IPS-18c (cell line): Measurements from ENCODE around the gene DEFB112.

Experiments used
- H3K4me3 ChIP-seq: 2 replicates; pipeline ENCODE4 v1.7.0; 2013; ENCODE audit warnings: low read depth, mild to moderate bottlenecking, low read length, moderate library complexity; ENCODE audit not compliant: insufficient read depth
- H3K9me3 ChIP-seq: one replicate; pipeline ENCODE4 v1.6.1; 2013; ENCODE audit warnings: mild to moderate bottlenecking, low read length, moderate library complexity; ENCODE audit not compliant: control insufficient read depth, insufficient read depth

Gene DEFB112

DNA sequence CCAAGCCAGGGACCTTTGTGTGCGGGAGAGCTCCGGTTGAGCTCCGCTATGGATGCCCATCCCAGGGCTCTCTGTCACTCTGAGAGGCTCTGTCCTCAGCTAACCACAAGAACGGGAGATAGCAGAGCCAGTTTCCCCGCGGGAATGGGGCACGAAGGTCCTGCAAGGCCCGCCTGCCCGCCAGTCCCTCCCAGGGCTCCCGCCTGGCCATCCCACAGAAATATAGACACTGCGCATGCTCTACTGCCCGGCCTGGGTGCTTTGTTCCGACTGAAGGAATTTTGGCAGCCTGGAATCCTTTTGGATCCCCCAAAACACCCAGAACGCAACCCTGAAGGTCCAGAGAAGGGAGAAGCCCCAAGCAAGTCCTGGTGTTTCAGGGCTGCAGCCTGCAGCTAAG is 19.4 kb downstream of the DEFB112 start:
- no peaks in the 10 kb centered on the region for H3K9me3 ChIP-seq
- H3K4me3 ChIP-seq: no peak overlapping the region

DNA sequence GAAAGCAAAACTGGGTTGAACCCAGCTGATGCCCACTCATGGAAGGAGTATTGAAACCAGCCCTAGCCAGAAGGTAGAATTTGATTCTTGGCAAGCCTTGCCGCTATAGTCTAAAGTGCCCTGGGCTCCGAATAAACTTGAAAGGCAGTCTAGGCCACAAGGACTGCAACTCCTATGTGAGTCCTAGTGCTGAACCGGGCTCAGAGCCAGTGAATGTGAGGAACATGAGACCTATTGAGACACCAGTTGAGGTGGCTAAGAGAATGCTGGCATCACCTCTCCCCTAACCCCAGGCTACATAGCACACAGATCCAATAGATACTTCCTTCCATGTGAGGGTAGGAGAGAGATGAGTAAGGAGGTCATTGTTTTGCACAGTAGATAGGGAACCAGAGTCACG is 24.5 kb downstream of the DEFB112 start:
- no peak overlapping the region for H3K4me3 ChIP-seq
- H3K9me3 ChIP-seq: peaks cover 4% of the 10 kb centered on the region

DNA sequence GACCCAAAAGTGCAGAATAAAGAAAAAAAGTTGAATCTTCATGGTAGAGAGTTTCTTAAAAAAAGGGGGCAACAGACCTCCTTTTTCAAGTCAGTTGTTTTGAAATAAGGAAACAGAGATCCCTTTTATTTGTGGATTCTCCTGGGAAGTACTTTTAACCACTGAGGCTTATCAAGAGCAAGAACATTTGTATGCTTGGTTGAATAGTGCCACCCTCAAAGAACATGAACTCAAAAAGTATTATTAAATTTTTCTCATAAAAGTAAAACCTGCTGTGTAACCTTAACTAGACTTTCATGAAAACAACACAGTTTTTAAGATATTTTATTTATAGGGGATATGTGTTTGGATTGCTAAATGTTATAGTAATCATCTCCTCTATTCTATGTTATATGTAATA is 27.8 kb downstream of the DEFB112 start, which contains the start of gene DEFB110:
Gene DEFB110, minus strand, starts transcription at position 101 of the 400 bp plus-strand sequence. Its CDS starts 59 bp downstream, at position 42.
- no peak within 1 kb of the TSS for H3K4me3 ChIP-seq
- peaks cover 4% of the 10 kb centered on the region for H3K9me3 ChIP-seq

DNA sequence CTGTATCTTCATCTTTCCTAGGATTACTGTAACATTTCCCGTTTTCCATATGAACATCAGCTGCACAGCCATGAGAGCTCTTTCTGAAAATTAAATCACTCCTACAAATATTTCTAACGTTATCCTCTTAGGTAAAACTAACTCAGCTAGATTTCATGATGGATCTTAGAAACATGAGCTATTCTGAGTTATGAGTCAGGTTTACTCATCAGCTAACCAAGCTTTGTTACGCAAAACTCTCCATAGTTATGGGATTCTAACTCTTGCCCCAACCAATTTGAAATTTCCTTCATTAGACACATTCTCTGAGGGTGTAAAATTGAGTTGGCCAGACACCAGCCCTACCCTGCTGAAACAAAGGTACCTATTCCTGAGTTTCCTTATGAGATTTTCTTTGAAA is 41.9 kb downstream of the DEFB112 start:
- no peaks in the 10 kb centered on the region for H3K9me3 ChIP-seq

DNA sequence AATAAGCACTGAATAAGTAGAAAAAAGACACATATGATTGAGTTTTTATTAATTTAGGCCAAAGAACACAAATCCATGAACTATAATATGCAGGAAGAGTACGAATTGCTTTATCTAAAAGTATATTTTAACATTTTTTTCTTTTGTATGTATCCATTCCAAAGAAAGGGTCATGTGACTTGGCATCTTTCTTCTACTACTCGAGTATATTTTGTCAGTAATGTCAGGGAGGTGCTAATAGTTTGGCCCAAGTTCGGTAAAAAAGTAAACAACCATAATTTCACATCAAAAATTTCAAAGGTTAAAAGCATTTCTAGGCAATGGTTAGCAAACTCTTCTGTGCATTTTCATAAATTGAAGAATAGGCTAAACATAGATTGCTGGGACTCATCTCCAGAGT is 46.6 kb downstream of the DEFB112 start:
- H3K4me3 ChIP-seq: no peak overlapping the region

More for the DNA sequence above, 41.9 kb downstream of the DEFB112 start:
- no peak overlapping the region for H3K4me3 ChIP-seq

DNA sequence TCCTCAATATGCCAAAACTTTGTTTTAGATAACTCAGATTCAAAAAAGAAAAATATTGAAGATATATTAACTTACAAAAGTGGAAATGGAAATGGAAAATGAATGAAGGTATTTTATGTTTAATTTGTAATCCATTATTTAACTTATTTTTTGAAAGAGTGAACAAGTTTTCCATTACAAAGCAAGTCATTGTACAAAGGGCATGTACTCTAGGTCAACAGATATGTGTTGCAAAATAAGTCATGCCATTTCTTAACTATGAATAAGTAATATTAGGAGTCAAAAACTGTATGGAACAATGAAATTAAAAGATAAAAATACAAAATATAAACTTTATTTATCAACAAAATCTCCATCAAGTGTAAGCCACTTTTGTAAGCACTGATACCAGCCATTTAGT is 54.5 kb downstream of the DEFB112 start:
- H3K4me3 ChIP-seq: no peak overlapping the region
- no peaks in the 10 kb centered on the region for H3K9me3 ChIP-seq

More for the DNA sequence above, 46.6 kb downstream of the DEFB112 start:
- H3K9me3 ChIP-seq: no peaks in the 10 kb centered on the region
